Kidney epithelial cell (primary cell): ENCODE measurements around the gene PCSK9. TPM values are rescaled to one million over a fixed set of nuclear protein-coding genes. Genes with fewer than 3 reads are reported as not detected.
A peak's percentile ranks its signal among the peaks of the same experiment; 100 is the strongest.

ENCODE experiments used
- DNase-seq: peaks from one replicate; pipeline ENCODE4 v3.0.0-alpha.2; 2010; ENCODE audit warnings: low read depth
- H3K27me3 ChIP-seq: 2 replicates; pipeline ENCODE4 v1.6.0; 2011; ENCODE audit warnings: low read length; ENCODE audit not compliant: control insufficient read depth, insufficient read depth
- H3K36me3 ChIP-seq: 2 replicates; pipeline ENCODE4 v1.5.1; 2011; ENCODE audit warnings: low read length; ENCODE audit not compliant: control insufficient read depth, insufficient read depth
- H3K4me3 ChIP-seq: 2 replicates; pipeline ENCODE4 v1.5.1; 2011; ENCODE audit warnings: low read depth, mild to moderate bottlenecking, control low read depth, low read length
- total RNA-seq: library from RNA; depleted of rRNA; stranded (reverse); fragments of >200 nt; gene quantifications from 2 replicates; pipeline ENCODE4 v1.2.3, GENCODE V29; 2015
- TF ChIP-seq, protein P1 (sequence below): IDR thresholded peaks from 2 replicates; pipeline ENCODE4 v1.5.1; 2011; ENCODE audit warnings: mild to moderate bottlenecking, moderate library complexity, low read length, control low read depth, inconsistent platforms; ENCODE audit not compliant: insufficient read depth, poor library complexity, severe bottlenecking

The PCSK9 gene
- total RNA-seq, 1 donor from 2014 or later = 4.5 TPM

- Histone ChIP-seq H3K4me3 (no peak overlapping the region), H3K27me3 (peaks cover 18% of the 10 kb centered on the region), H3K36me3 (no peaks in the 10 kb centered on the region)
- TF ChIP-seq, protein P1, sequence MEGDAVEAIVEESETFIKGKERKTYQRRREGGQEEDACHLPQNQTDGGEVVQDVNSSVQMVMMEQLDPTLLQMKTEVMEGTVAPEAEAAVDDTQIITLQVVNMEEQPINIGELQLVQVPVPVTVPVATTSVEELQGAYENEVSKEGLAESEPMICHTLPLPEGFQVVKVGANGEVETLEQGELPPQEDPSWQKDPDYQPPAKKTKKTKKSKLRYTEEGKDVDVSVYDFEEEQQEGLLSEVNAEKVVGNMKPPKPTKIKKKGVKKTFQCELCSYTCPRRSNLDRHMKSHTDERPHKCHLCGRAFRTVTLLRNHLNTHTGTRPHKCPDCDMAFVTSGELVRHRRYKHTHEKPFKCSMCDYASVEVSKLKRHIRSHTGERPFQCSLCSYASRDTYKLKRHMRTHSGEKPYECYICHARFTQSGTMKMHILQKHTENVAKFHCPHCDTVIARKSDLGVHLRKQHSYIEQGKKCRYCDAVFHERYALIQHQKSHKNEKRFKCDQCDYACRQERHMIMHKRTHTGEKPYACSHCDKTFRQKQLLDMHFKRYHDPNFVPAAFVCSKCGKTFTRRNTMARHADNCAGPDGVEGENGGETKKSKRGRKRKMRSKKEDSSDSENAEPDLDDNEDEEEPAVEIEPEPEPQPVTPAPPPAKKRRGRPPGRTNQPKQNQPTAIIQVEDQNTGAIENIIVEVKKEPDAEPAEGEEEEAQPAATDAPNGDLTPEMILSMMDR = no peak
- no peak for DNase-seq
Measured at GRCh38 chr1:54994355-54994990, 44.9 kb upstream of the PCSK9 start.

- peaks cover 18% of the 10 kb centered on the region for H3K27me3 ChIP-seq
Measured at GRCh38 chr1:54995013-54995760, 44.2 kb upstream of the PCSK9 start.

GRCh38 chr1:54995835-54996234, 43.5 kb upstream of the PCSK9 start:
- peaks cover 19% of the 10 kb centered on the region for H3K27me3 ChIP-seq
- DNase-seq = no peak
- H3K36me3 ChIP-seq = no peaks in the 10 kb centered on the region
- H3K4me3 ChIP-seq = no peak overlapping the region
- TF ChIP-seq, protein P1 = no peak

More at GRCh38 chr1:54995013-54995760, 44.2 kb upstream of the PCSK9 start:
- no peak for DNase-seq
- Histone ChIP-seq H3K36me3 (no peaks in the 10 kb centered on the region), H3K4me3 (no peak overlapping the region)
- TF ChIP-seq, protein P1 = no peak

GRCh38 chr1:54996359-54996868, 42.9 kb upstream of the PCSK9 start:
- Histone ChIP-seq H3K27me3 (peaks cover 21% of the 10 kb centered on the region), H3K4me3 (no peak overlapping the region), H3K36me3 (no peaks in the 10 kb centered on the region)
- TF ChIP-seq, protein P1 = peak; percentile 90
- DNase-seq = no peak

GRCh38 chr1:54996869-54997710, 42.3 kb upstream of the PCSK9 start:
- peaks cover 25% of the 10 kb centered on the region for H3K27me3 ChIP-seq
- TF ChIP-seq, protein P1 = no peak
- no peak for DNase-seq
- no peak overlapping the region for H3K4me3 ChIP-seq
- no peaks in the 10 kb centered on the region for H3K36me3 ChIP-seq
